Measurements from ENCODE around the gene PRKCZ. TPM values are rescaled to one million over a fixed set of nuclear protein-coding genes. Genes with fewer than 3 reads are reported as not detected.

Gene PRKCZ
- total RNA-seq, 1 experiment from 2014 or later = 0.58 TPM

DNA sequence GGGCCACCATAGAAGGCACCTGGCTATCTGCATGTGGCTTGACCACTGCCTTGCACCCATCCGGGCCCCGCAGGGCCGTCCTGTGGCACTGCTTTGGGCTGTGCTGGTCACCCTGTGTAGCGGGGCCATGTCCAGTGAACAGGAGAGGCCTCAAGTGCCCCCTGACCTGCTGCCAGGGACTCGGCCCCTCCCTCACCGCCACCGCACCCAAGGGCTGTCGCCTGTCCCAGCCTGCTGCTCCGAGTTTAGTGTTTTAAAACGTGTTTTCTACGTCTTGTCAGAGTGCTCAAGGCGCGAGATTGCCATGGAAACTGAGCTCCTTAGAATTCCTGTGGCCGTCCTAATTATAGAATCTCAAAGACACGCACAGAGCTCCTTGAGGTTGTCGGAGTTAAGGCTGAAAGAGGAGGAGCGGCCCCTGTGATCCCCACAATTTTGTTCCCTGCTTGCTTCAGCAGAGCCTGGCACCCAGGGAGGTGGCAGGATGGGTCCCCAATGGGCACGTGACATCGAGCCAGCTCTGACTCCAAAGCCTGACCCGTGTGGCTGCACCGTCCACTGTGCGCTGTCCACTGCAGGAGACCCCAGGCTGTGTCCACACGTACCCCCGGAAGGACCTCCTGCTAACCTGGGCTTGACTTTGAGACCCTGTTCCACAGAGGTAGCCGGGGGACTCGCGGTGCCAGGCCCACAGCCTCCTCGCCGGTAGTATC, 78.1 kb downstream of the PRKCZ start:
- Histone ChIP-seq H3K4me1 (replicated peaks) (peaks cover 15% of the 10 kb centered on the region), H3K9me3 (replicated peaks) (no peaks in the 10 kb centered on the region), H3K4me3 (no peak overlapping the region), H3K27me3 (replicated peaks) (no peaks in the 10 kb centered on the region), H3K36me3 (no peaks in the 10 kb centered on the region), H3K27ac (no peak overlapping the region)
- DNase-seq (ENCODE audit: low read depth in 1 of 2, low spot score in 2 of 2) = peak in 1 of 2 experiments; percentile 41

DNA sequence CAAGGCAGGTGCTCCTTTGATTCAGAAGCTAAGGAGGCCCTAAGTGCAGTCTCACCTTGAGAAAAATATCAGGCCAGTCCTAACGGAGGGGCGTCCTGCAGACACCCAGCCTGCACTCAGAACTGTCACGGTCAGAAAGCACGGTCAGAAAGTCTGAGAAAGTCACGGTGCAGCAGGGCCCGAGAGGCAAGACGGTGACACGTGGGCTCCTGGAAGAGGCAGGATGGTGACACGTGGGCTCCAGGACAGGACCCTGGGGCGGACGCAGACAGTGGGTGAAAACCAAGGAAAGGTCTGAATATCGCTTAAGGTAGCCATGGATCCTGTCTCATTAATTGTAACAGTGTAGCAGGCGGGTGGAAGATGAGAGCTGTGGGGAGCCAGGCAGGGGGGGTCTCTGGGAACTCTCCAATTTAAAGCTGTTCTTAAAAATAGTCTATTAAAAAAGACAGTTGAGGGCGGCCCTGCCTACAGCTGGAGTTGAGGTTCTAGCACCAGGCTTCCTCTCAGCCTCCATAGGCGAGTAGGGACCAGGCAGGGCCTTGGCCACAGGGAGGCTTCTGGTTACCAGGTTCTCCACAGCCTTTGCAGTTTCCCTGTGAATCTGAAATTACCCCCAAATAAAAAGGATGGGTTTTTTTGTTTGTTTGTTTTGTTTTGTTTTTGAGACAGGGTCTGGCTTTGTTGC, 79.2 kb downstream of the PRKCZ start:
- DNase-seq (ENCODE audit: low read depth in 1 of 2, low spot score in 2 of 2) = no peak
- H3K4me3 ChIP-seq = no peak overlapping the region
- no peaks in the 10 kb centered on the region for H3K36me3 ChIP-seq
- H3K27ac ChIP-seq = no peak overlapping the region
- peaks cover 25% of the 10 kb centered on the region for H3K4me1 ChIP-seq (replicated peaks)
- no peaks in the 10 kb centered on the region for H3K9me3 ChIP-seq (replicated peaks)
- H3K27me3 ChIP-seq (replicated peaks) = no peaks in the 10 kb centered on the region

DNA sequence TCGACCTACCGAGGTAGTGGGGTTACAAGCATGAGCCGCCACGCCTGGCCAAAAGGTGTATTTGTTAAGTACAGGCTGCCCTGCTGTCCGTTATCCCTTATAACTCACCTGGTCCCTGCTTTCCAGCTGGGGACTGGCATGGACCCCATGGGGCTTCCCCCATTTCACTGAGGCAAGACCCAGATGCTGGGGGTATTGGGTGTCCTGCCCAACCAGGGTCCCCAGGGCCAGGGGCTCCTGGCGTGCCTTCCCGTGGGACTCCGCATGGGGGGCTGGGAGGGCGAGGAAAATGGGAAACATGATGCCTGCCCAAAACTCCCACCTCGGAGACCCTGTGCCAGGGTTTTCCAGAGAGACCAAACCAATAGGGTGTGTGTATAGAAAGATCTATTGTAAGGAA, 79.9 kb downstream of the PRKCZ start:
- no peaks in the 10 kb centered on the region for H3K27me3 ChIP-seq (replicated peaks)
- no peaks in the 10 kb centered on the region for H3K36me3 ChIP-seq
- no peak overlapping the region for H3K27ac ChIP-seq
- no peaks in the 10 kb centered on the region for H3K9me3 ChIP-seq (replicated peaks)
- peak in 1 of 2 experiments; percentile 46 for DNase-seq (ENCODE audit: low read depth in 1 of 2, low spot score in 2 of 2)
- peaks cover 33% of the 10 kb centered on the region for H3K4me1 ChIP-seq (replicated peaks)
- no peak overlapping the region for H3K4me3 ChIP-seq

DNA sequence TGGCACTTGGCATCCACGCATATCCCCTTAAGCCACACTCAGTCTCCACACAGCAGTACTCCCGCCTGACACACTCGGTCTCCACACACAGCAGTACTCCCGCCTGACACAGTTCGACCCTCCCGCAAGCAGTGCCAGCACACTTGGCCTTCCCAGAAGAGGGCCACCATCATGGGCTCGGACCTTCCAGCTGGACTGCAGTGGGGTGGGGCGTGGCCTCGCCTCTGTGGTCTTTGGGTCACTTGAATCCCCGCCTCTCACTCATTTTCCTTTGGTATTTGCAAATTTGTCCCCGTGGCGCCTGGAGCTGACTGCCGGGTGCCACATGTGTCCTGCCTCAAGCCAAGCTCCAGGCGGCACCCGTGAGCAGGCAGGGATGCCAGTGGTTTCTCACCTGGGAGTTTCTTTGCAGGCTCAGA, 80.7 kb downstream of the PRKCZ start:
- no peak for DNase-seq (ENCODE audit: low read depth in 1 of 2, low spot score in 2 of 2)
- Histone ChIP-seq H3K36me3 (no peaks in the 10 kb centered on the region), H3K4me1 (replicated peaks) (peaks cover 39% of the 10 kb centered on the region), H3K27me3 (replicated peaks) (no peaks in the 10 kb centered on the region), H3K9me3 (replicated peaks) (no peaks in the 10 kb centered on the region), H3K27ac (no peak overlapping the region), H3K4me3 (no peak overlapping the region)

DNA sequence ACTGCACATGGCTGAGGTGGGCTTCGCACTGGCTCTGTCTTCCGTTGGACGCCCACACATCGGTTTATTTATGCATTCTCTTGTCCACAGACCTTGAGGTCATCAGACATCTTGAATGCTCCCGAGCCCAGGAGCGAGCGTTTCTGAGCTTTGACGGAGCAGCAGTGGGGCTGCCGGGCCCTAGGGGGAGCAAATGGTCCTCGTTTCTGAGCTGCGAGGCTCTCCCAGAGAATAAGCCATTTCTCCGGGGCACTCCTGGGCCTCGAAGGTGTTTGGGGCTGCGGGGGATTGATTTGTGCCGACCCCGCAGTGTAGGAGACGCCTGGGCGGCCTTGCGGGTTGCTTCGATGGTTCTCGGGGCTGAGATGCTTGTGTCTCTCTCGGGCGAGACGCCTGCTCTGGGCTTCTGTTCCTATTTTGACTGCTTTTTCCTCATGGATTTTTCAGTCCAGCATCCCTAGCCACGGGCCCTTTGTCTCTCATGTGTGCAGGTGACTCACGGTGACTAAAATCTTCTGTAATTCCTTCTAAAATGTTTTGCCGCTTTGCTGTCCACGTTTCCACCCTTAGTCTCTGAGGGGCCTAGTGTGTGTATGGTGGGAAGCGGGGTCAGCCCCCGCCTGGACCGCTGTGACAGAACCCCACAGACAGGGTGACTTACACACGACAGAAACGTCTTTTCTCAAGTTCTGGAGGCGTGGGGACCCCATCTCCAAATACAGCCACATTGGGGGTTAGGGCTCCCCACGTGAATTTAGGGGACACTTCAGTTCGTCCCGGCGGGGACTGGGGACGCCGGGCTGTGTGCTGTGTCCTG, 82.2 kb downstream of the PRKCZ start:
- peak overlapping the region; percentile 26 for H3K4me3 ChIP-seq
- H3K36me3 ChIP-seq = no peaks in the 10 kb centered on the region
- no peaks in the 10 kb centered on the region for H3K27me3 ChIP-seq (replicated peaks)
- H3K9me3 ChIP-seq (replicated peaks) = no peaks in the 10 kb centered on the region
- H3K4me1 ChIP-seq (replicated peaks) = peaks cover 46% of the 10 kb centered on the region
- peak overlapping the region; percentile 77 for H3K27ac ChIP-seq
- DNase-seq (ENCODE audit: low read depth in 1 of 2, low spot score in 2 of 2) = peak; percentile 70 to 76

- DNase-seq (ENCODE audit: low read depth in 1 of 2, low spot score in 2 of 2) = peak; percentile 96 to 99
These were observed 83.0 kb downstream of the PRKCZ start for GRCh38 chr1:2133039-2133878.

DNA sequence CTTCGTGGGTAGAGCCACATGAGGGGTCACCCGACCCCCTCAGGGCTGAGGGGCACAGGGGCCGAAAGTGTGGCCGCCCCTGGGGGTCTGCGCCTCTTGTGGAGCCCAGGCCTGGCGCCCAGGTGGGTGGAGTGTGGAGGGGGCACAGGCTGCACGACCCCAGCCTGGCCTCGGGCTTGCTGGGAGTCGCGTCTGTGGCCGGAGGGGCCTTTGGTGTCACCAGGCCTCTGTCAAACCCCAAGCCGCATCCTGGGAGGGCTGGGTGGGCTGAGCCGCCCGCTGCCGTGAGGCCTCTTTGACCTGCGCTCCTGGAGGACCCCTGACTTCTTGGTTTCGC, 83.6 kb downstream of the PRKCZ start:
- no peaks in the 10 kb centered on the region for H3K36me3 ChIP-seq
- peak overlapping the region; percentile 16; the same call in 1 of the 2 replicates for H3K4me3 ChIP-seq
- DNase-seq (ENCODE audit: low read depth in 1 of 2, low spot score in 2 of 2) = no peak
- no peaks in the 10 kb centered on the region for H3K27me3 ChIP-seq (replicated peaks)
- H3K4me1 ChIP-seq (replicated peaks) = peaks cover 46% of the 10 kb centered on the region
- peak overlapping the region; percentile 66 for H3K27ac ChIP-seq
- no peaks in the 10 kb centered on the region for H3K9me3 ChIP-seq (replicated peaks)

More at GRCh38 chr1:2133039-2133878, 83.0 kb downstream of the PRKCZ start:
- Histone ChIP-seq H3K27me3 (replicated peaks) (no peaks in the 10 kb centered on the region), H3K36me3 (no peaks in the 10 kb centered on the region), H3K9me3 (replicated peaks) (no peaks in the 10 kb centered on the region), H3K27ac (peak overlapping the region; percentile 77), H3K4me3 (peak overlapping the region; percentile 26), H3K4me1 (replicated peaks) (peaks cover 46% of the 10 kb centered on the region)

DNA sequence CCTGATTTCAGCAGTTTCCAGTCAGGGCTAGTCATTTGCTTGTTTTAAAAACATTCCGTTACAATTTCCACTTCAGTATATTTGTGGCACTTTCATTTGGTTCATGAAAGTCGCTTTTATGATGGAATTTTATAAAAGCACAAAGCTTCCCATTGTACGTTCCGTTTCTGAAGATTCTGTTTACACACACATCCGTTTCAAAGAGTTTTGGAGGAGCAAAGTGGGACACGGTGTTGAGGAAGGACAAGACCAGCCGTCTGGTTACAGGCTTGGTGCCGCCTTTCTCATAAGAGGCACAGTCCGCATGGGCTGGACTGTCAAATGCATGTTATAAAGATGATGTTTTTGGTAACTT, 84.0 kb downstream of the PRKCZ start:
- no peaks in the 10 kb centered on the region for H3K36me3 ChIP-seq
- H3K9me3 ChIP-seq (replicated peaks) = no peaks in the 10 kb centered on the region
- H3K4me1 ChIP-seq (replicated peaks) = peaks cover 46% of the 10 kb centered on the region
- DNase-seq (ENCODE audit: low read depth in 1 of 2, low spot score in 2 of 2) = no peak
- H3K4me3 ChIP-seq = no peak overlapping the region
- peak overlapping the region; percentile 66; the same call in 1 of the 2 replicates for H3K27ac ChIP-seq
- no peaks in the 10 kb centered on the region for H3K27me3 ChIP-seq (replicated peaks)

- peaks cover 50% of the 10 kb centered on the region for H3K4me1 ChIP-seq (replicated peaks)
- H3K27ac ChIP-seq = peak overlapping the region; percentile 77
- H3K9me3 ChIP-seq (replicated peaks) = no peaks in the 10 kb centered on the region
- no peak for DNase-seq (ENCODE audit: low read depth in 1 of 2, low spot score in 2 of 2)
- H3K36me3 ChIP-seq = no peaks in the 10 kb centered on the region
- no peaks in the 10 kb centered on the region for H3K27me3 ChIP-seq (replicated peaks)
- H3K4me3 ChIP-seq = no peak overlapping the region
These were observed 84.6 kb downstream of the PRKCZ start for GRCh38 chr1:2134621-2135307.

DNA sequence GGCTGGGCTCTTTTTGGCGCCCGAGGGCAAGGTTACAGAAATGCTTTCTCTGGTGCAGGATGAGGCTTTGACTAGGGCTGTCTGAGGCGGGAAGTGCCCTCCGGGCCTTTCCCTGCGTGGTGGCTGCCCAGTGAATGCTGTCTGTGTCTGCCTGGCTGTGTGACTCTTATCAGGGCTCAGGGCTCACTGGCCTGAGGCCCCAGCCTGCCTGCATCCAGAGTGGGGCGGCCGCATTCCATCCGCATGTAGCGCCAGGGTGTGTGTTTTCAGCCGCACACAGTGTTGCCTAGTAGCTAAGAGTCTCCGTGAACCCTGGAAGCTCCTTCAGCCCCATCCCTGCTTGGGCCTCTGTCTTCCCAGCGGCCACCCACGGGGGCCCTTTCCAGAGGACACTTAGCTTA, 85.2 kb downstream of the PRKCZ start:
- peak; percentile 88 to 94 for DNase-seq (ENCODE audit: low read depth in 1 of 2, low spot score in 2 of 2)
- Histone ChIP-seq H3K27ac (peak overlapping the region; percentile 77), H3K36me3 (no peaks in the 10 kb centered on the region), H3K27me3 (replicated peaks) (no peaks in the 10 kb centered on the region), H3K4me3 (no peak overlapping the region), H3K9me3 (replicated peaks) (no peaks in the 10 kb centered on the region), H3K4me1 (replicated peaks) (peaks cover 56% of the 10 kb centered on the region)

- no peak overlapping the region for H3K4me3 ChIP-seq
- peaks cover 59% of the 10 kb centered on the region for H3K4me1 ChIP-seq (replicated peaks)
- peak overlapping the region; percentile 77 for H3K27ac ChIP-seq
- no peaks in the 10 kb centered on the region for H3K36me3 ChIP-seq
- H3K27me3 ChIP-seq (replicated peaks) = no peaks in the 10 kb centered on the region
- no peak for DNase-seq (ENCODE audit: low read depth in 1 of 2, low spot score in 2 of 2)
- H3K9me3 ChIP-seq (replicated peaks) = no peaks in the 10 kb centered on the region
These were observed 85.7 kb downstream of the PRKCZ start for GRCh38 chr1:2135941-2136340.

DNA sequence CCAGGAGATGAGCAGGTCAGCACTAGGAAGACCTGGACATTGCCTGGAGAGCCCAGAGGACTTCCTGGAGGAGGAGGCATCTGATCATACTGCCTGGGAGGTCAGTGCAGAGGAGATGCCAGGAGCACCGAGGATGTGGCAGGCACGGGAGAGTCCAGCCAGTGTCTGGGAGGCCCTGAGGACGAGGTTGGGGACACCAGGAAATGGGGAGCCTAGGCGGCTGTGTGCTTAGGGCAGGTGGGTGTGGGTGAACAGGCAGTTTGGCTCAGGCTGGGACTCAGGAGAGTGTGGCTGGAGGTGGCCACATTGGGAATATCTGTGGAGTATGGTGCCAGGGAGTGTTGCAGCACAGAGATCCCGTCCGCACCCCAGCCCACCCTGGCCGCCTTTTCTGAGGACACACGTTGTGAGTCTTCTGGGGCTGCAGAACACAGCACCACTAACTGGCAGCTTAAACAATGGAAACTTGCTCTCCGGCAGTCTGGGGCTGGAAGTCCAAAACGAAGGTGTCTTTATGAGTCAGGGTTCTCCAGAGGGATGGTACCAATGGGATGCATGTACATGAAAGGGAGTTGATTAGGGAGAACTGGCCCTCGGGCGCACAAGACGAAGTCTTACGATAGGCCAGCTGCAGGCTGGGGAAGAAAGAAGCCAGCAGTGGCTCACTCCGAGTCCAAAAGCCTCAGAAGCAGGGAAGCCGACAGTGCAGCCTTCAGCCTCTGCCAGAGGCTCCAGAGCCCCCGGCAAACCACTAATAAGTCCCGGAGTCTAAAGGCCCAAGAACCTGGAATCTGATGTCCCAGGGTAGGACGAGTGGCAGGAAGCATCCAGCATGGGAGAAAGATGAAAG, 86.4 kb downstream of the PRKCZ start:
- H3K27me3 ChIP-seq (replicated peaks) = no peaks in the 10 kb centered on the region
- H3K9me3 ChIP-seq (replicated peaks) = no peaks in the 10 kb centered on the region
- no peak overlapping the region for H3K4me3 ChIP-seq
- H3K36me3 ChIP-seq = no peaks in the 10 kb centered on the region
- peak overlapping the region; percentile 77 for H3K27ac ChIP-seq
- peak in 1 of 2 experiments; percentile 43 for DNase-seq (ENCODE audit: low read depth in 1 of 2, low spot score in 2 of 2)
- peaks cover 58% of the 10 kb centered on the region for H3K4me1 ChIP-seq (replicated peaks)

Measured in SJSA1 (cell line).